Testis (tissue), 3 donors: ENCODE data around the gene NFATC1. TPM values are rescaled to one million over a fixed set of nuclear protein-coding genes. Genes with fewer than 3 reads are reported as not detected.

Experiments used
- DNase-seq: peaks from one replicate; pipeline ENCODE4 v3.0.0-alpha.2; 2019
- H3K27ac ChIP-seq, 2 donors: fragments of 200-600 bp; sonication (generic); one replicate each; pipeline ENCODE4 v1.5.1; 2019
- H3K27me3 ChIP-seq: fragments of 200-600 bp; sonication (generic); one replicate; pipeline ENCODE4 v1.5.1; 2019
- H3K36me3 ChIP-seq: fragments of 200-600 bp; sonication (generic); one replicate; pipeline ENCODE4 v1.5.1; 2017; ENCODE audit warnings: low read depth; ENCODE audit errors: missing control alignments
- H3K4me1 ChIP-seq: fragments of 200-600 bp; sonication (generic); one replicate; pipeline ENCODE4 v1.5.1; 2019
- H3K4me3 ChIP-seq, 2 donors: fragments of 200-600 bp; sonication (generic); one replicate each; pipeline ENCODE4 v1.5.1; 2017 to 2019
- H3K9me3 ChIP-seq: fragments of 200-600 bp; sonication (generic); one replicate; pipeline ENCODE4 v1.5.1; 2017
- POLR2A ChIP-seq: fragments of 450-650 bp; IDR thresholded peaks from one replicate; pipeline ENCODE4 v1.6.1; 2017; ENCODE audit warnings: antibody characterized with exemption, mild to moderate bottlenecking, moderate library complexity
- WGBS, 2 donors: methylation state at CpG; one replicate each; pipeline ENCODE4 v1.1.5; 2018; 5-methylcytosine and 5-hydroxymethylcytosine counted together
- intact Hi-C: fragments of 100-400 bp; cut with DNase I; formaldehyde crosslinking; loops from one replicate; pipeline ENCODE4 v1.15.1; 2023; ENCODE audit warnings: low total_unique reads
- polyA plus RNA-seq: library from polyadenylated mRNA; stranded (reverse); fragments of 350-450 nt; fragmentation: Illumina TruSeq; extraction: RNeasy Lipid Tissue Mini Kit (QIAGEN cat#74804); gene quantifications from one replicate; pipeline ENCODE4 v1.2.3, GENCODE V29; 2014; ENCODE audit warnings: low read depth, low replicate concordance; ENCODE audit not compliant: insufficient read depth
- total RNA-seq, 2 donors: library from RNA; depleted of rRNA; stranded (reverse); fragments of >200 nt; gene quantifications; one replicate each; pipeline ENCODE4 v1.2.3, GENCODE V29; 2016
- TF ChIP-seq, protein P1 (sequence below), 3 experiments: fragments of 450-650 bp in 2 of 3; fragments of 200-600 bp in 1 of 3; sonication (generic) in 1 of 3; IDR thresholded peaks; one replicate each; pipeline ENCODE4 v1.5.1; 2016 to 2019; ENCODE audit warnings: antibody characterized with exemption in 3 of 3, mild to moderate bottlenecking in 2 of 3, moderate library complexity in 1 of 3

NFATC1 gene
- total and polyA plus RNA-seq, 3 donors from 2014 or later: 22.2 to 28.1 (median 27.5) TPM

DNA sequence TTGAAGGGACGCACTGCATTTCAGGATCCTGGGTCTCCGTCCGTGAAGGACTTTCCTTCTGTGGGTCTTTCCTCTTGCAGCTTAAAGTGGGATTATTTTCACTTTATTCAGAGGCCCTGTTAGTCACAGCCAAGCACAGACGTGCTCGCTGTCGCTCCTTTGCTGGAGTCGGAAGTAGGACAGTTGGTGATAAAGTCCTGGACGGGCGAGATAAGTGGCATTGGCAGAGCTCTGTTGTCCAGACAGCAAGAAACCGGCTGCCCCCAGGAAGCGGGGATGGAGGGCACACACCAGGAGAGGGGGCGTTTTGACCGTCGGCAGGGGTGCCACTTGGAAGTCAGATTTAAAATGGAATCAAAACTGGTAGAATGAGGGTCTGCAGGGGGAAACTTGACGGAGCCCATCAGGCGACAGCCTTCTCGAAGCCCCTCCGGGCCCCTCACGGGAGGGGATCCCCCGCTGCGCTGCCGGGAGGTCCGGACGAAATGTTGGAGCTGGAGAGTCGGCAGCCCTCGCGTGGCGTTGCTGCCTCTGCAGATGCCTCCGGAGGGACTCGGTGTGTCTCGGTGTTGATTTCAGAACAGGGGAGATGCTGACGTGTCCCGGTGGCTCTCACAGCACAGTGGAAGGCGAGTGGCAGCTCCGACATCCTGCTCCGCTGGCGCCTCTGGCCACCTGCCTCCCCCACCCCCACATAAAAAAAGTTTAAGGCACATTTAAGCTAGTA lies 124.2 kb downstream of the NFATC1 start:
- intact Hi-C loops: no loop called here
- no peak overlapping the region for H3K27ac ChIP-seq
- no peak for TF ChIP-seq POLR2A
- TF ChIP-seq, protein P1, sequence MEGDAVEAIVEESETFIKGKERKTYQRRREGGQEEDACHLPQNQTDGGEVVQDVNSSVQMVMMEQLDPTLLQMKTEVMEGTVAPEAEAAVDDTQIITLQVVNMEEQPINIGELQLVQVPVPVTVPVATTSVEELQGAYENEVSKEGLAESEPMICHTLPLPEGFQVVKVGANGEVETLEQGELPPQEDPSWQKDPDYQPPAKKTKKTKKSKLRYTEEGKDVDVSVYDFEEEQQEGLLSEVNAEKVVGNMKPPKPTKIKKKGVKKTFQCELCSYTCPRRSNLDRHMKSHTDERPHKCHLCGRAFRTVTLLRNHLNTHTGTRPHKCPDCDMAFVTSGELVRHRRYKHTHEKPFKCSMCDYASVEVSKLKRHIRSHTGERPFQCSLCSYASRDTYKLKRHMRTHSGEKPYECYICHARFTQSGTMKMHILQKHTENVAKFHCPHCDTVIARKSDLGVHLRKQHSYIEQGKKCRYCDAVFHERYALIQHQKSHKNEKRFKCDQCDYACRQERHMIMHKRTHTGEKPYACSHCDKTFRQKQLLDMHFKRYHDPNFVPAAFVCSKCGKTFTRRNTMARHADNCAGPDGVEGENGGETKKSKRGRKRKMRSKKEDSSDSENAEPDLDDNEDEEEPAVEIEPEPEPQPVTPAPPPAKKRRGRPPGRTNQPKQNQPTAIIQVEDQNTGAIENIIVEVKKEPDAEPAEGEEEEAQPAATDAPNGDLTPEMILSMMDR (IDR thresholded peaks at IDR 0.05): no peak
- H3K9me3 ChIP-seq: no peaks in the 10 kb centered on the region
- H3K4me3 ChIP-seq: no peak overlapping the region
- H3K4me1 ChIP-seq: no peaks in the 10 kb centered on the region
- peak; percentile 26 for DNase-seq
- no peaks in the 10 kb centered on the region for H3K36me3 ChIP-seq
- H3K27me3 ChIP-seq: no peaks in the 10 kb centered on the region
- 48 to 58% methylated on average over 37 of the region's 37 CpGs for WGBS, 2 donors

DNA sequence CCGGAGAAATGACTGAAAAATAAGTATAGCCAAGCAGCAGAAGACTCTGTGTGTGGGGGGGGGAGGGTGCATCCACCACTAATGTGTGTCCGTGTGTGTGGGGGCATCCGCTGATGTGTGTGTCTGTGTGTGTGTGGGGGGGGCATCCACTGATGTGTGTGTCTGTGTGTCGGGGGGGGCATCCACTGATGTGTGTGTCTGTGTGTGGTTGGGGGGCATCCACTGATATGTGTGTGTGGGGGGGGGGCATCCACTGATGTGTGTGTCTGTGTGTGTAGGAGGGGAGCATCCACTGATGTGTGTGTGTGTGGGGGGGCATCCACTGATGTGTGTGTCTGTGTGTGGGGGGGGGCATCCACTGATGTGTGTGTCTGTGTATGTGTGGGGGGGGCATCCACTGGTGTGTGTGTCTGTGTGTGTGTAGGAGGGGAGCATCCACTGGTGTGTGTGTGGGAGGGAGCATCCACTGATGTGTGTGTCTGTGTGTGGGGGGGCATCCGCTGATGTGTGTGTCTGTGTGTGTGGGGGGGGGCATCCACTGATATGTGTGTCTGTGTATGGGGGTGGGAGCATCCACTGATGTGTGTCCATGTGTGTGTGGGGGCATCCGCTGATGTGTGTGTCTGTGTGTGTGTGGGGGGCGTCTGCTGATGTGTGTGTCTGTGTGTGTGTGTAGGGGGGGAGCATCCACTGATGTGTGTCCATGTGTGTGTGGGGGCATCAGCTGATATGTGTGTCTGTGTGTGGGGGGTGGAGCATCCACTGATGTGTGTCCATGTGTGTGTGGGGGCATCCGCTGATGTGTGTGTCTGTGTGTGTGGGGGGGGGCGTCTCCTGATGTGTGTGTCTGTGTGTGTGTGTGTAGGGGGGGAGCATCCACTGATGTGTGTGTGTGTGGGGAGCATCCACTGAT lies 125.0 kb downstream of the NFATC1 start:
- no peak for DNase-seq

DNA sequence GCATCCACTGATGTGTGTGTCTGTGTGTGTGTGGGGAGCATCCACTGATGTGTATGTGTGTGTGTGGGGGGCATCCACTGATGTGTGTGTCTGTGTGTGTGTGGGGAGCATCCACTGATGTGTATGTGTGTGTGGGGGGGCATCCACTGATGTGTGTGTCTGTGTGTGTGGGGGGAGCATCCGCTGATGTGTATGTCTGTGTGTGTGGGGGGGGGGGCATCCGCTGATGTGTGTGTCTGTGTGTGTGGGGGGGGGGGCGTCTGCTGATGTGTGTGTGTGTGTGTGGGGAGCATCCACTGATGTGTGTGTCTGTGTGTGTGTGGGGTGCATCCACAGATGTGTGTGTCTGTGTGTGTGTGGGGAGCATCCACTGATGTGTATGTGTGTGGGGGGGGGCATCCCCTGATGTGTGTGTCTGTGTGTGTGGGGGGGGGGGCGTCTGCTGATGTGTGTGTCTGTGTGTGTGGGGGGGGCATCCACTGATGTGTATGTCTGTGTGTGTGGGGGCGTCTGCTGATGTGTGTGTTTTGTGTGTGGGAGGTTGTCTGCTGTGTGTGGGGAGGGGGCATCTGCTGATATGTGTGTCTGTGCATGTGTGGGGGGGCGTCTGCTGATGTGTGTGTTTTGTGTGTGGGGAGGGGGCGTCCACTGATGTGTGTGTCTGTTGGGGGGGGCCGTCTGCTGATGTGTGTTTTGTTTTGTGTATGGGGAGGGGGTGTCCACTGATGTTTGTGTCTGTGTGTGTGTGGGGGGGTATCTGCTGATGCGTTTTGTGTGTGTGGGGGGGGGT lies 125.9 kb downstream of the NFATC1 start:
- no peaks in the 10 kb centered on the region for H3K27me3 ChIP-seq
- H3K4me3 ChIP-seq: no peak overlapping the region
- no peak overlapping the region for H3K27ac ChIP-seq
- H3K4me1 ChIP-seq: peaks cover 3% of the 10 kb centered on the region
- H3K36me3 ChIP-seq: no peaks in the 10 kb centered on the region
- TF ChIP-seq, protein P1 (IDR thresholded peaks at IDR 0.05): no peak
- no peak for TF ChIP-seq POLR2A
- WGBS, 2 donors: 69 to 72% methylated on average over 3 to 9 of the region's 9 CpGs
- peak; percentile 3 for DNase-seq
- H3K9me3 ChIP-seq: no peaks in the 10 kb centered on the region
- intact Hi-C loops: no loop called here

More for the DNA sequence above, 125.0 kb downstream of the NFATC1 start:
- H3K36me3 ChIP-seq: no peaks in the 10 kb centered on the region
- no peak overlapping the region for H3K4me3 ChIP-seq
- H3K9me3 ChIP-seq: no peaks in the 10 kb centered on the region
- no peak overlapping the region for H3K27ac ChIP-seq
- intact Hi-C loops: no loop called here
- 66 to 71% methylated on average over 4 to 9 of the region's 9 CpGs for WGBS, 2 donors
- H3K4me1 ChIP-seq: no peaks in the 10 kb centered on the region
- TF ChIP-seq, protein P1 (IDR thresholded peaks at IDR 0.05): no peak
- no peak for TF ChIP-seq POLR2A
- no peaks in the 10 kb centered on the region for H3K27me3 ChIP-seq

DNA sequence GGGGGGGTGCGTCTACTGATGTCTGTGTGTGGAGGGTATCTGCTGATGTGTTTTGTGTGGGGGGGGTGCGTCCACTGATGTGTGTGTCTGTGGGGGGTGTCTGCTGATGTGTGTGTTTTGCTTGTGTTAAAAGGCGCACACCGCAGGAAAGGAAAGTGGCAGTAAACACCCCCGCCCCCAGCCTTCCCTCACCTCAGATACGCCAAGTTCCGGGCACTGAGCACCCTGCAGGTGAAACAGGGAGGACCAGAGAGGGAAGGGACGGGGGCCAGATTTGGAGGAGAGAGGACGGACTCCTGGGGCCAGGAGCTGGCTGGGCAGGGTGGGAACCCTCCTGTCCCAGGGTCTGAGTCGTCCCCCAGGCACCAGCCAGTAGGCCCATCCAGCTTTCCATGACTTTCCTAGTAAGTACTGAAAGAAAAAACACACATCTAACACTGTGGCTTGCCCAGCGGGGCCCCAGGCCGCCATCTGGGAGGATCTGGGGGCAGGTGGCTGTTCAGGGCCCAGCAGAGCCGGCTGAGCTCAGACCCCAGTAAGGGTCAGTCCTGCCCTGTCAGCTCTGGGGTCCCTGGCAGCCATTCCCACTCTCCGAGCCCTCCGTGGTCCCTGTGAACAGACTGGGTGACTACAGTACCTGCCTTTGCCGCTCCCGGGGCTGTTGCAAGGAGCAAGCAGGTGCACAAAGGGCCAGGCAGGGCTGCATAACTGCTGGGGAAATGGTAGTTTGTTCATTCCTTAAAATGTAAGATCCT lies 126.9 kb downstream of the NFATC1 start:
- peak; percentile 13 for DNase-seq
- Histone ChIP-seq H3K36me3 (no peaks in the 10 kb centered on the region), H3K4me3 (no peak overlapping the region), H3K27me3 (no peaks in the 10 kb centered on the region), H3K9me3 (no peaks in the 10 kb centered on the region), H3K27ac (no peak overlapping the region), H3K4me1 (peaks cover 3% of the 10 kb centered on the region)
- intact Hi-C loops: no loop called here
- TF ChIP-seq, protein P1 (IDR thresholded peaks at IDR 0.05): no peak
- TF ChIP-seq POLR2A: no peak
- 91 to 94% methylated on average over 13 to 17 of the region's 17 CpGs for WGBS, 2 donors
